T1000 (cell line): Measurements from ENCODE around the gene CLK4.

Experiments
- DNase-seq: peaks from one replicate; lab custom pipeline; 2025; ENCODE audit warnings: mixed read lengths; lab: John Stamatoyannopoulos, UW

CLK4 gene

DNA sequence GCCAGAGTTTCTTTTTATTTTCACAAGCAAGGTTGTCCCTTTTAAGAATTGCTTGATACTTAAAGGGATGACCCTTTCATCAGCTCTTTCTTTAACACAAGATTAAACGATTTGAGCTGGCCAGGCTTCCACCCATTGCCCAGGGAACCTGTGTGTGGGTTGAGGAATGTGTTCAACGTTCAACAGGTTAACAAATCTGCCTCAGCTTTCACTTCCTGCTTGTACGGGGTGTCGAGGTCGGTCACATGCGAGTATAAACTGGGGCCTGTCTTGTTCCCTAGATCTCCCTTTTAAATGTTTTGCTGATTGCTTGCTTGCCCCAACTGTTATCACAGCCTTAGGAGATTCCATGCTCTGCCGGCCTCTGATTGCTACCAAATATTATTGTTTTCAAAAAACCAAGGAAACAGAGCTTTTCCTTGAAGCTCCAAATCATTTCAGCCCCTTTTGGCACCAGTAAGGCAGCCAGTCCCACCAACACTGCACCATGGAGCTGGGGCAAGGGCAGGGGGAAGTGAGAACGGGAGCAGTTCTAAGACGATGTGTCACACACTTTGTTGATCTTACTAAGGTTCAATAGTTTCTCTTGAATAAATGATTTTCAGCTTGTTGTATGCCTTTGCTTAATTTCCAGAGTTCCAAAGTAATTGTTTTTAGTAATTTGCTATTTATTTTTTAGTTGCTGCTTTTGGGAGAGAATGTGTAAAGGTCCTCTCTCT lies 10.7 kb upstream of the CLK4 start:
- DNase-seq: no peak

- no peak for DNase-seq
Observed at GRCh38 chr5:178632285-178632684, 5.4 kb upstream of the CLK4 start.

DNA sequence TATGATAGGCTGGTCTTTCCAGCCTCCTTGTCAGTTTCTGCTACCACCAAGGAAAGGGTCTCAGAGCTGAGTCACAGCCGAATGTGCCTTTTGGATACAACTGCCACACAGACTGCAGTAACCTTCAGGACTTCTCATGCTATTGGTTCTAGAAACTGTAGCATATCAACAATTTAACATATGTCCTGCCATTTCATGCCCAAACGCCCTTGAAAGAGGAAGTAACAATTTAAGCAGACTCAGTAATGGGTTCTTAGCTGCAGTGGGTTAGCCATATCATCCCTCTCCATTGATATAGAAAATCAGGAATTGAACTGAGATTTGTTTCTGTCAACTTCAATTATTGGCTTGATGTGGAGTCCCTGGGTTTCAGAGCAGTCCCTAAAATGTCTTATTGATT lies 4.1 kb upstream of the CLK4 start:
- no peak for DNase-seq

- DNase-seq: peak; percentile 5
Observed at GRCh38 chr5:178630475-178630930, 3.7 kb upstream of the CLK4 start.

GRCh38 chr5:178627259-178627598 lies 379 bp upstream of the CLK4 start:
- no peak for DNase-seq

DNA sequence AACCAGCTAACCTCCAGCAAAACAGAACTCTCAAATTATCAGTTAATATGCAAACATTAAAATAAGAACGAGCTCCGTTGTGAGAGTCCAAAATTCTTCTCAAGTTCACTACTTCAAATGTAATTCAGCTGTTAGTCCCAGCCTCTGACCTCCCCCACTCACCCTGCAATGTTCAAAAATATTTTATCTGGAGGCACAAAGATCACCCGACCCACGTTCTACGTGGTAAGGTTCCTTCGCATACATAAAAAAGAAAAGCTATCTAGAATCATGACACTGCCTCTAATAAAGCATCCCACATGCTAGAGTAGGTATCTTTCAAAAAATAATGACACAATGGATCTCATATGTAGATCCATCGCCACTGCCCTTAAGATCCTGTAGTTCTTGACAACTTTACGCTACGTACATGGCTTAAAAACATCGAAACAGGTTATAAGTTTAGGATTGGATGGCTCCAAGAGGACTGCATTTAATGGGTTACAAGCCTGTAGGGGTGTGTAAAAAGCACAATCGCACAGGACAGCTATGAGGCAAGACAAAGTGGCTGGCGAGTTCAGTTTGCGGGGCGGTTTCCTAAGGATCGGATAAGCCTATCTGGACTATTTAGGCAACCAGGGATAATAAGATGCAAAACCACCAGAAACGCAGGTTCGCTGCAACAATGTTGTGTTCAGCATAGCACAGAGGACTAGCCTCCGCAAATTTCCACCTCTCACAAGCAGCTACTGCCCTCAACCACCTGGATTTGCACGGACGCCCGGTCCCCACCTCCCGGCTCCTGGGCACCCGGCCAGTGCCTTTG lies 969 bp downstream of the CLK4 start:
- DNase-seq: no peak

- DNase-seq: no peak
Observed at GRCh38 chr5:178624631-178625546, 2.0 kb downstream of the CLK4 start.

GRCh38 chr5:178622679-178623247 lies 4.1 kb downstream of the CLK4 start:
- no peak for DNase-seq

DNA sequence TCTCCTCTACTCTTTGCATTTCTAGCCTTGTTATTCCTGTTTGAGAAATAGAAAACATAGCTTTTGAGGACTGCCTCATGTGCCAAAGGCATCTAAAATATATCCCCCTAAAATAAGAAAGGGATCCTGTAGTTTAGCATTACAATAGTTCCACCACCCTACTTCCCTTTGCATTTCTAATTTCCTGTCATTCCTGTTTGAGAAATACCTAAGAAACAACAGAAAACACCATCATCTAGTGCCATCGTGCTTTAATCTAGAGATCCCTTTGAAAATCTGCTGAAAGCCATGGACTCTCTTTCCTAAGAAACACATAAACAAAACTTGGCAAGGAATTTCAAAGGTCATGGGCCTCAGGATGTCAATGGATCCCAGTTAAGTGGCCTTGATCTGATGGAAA lies 7.5 kb downstream of the CLK4 start:
- no peak for DNase-seq

DNA sequence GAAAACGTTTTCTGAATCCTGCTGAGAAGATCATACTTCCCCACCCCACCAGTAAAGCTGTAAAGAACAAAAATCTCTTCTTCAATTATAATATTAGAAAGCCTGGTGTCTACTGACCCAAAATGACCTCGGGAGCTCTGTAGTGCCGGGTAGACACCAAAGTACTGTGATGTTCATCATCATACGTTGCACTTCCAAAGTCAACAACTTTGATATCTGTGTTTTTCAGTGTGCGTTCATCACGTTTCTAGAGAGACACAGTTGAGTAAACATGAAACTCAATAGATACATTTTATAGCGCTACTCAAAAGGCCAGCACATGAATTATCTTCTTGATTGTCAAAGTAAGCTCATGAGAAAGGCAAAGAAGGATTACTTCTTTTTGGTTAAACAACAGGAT lies 14.6 kb downstream of the CLK4 start:
- no peak for DNase-seq

DNA sequence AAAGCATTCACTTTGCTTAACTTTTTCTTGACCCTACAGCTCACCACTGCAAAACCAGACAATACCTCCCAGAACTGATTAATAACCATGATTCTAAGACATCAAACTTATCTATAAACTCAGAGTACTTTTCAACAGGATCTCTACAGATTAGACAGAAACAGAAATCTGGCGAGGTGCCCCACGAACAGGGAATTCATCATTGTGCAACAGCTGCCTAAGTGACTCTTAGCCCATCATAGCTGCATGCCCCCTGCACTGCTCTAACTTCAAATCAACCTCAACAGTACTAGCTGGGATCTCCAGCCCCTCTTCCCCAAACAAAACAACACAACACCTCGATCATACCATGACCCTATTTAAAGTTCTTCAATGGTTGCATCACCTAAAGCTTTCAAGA lies 20.6 kb downstream of the CLK4 start:
- DNase-seq: no peak

DNA sequence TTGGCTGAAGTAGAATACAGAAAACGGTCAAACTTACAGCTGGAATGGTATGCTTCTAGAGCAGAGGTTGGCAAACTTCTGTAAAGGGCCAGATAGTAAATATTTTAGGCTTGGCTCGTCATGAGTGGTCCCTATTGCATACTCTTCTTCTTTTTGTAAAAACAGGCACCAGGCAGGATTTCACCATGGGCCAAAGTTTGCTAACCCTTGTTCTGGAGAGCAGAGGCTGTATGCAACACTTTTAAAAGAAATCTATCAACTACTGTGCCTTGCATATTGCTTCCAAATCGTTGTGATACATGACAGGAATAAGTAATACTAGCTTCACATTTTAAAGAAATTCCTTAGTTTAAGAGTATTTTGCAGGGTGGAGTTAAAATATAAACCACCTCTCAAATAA lies 21.1 kb downstream of the CLK4 start:
- no peak for DNase-seq

GRCh38 chr5:178602752-178603151 lies 24.1 kb downstream of the CLK4 start:
- no peak for DNase-seq

DNA sequence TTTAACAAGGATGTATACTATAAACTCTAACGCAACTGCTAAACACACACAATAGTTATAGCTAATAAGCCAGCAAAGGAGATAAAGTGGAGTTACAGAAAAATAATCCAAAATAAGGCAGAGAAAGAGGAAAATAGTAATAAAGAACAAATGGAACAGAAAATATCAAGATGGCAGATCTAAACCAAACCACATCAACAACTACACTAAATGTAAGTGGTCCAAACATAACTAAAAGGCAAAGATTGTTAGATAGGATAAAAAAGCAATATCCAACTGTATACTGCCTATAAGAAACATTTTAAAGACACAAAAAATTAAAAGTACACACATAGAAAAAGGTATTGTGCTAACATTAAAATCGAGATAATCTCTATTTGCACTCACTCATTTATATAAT lies 31.1 kb downstream of the CLK4 start:
- DNase-seq: no peak

- DNase-seq: no peak
Observed at GRCh38 chr5:178595150-178595549, 31.7 kb downstream of the CLK4 start.

- DNase-seq: no peak
Observed at GRCh38 chr5:178590924-178591423, 35.9 kb downstream of the CLK4 start.

- DNase-seq: no peak
Observed at GRCh38 chr5:178590141-178590923, 36.5 kb downstream of the CLK4 start, which contains the start of gene COL23A1. COL23A1 (minus strand) TSS chr5:178590393.

- no peak for DNase-seq
Observed at GRCh38 chr5:178589180-178590140, 37.4 kb downstream of the CLK4 start.

GRCh38 chr5:178588769-178589168 lies 38.1 kb downstream of the CLK4 start:
- no peak for DNase-seq
